Esophagus (tissue), 2 donors: Measurements from ENCODE around the gene ARHGAP22. TPM values are rescaled to one million over a fixed set of nuclear protein-coding genes. Genes with fewer than 3 reads are reported as not detected.

Source experiments
- polyA plus RNA-seq, 2 donors: library from polyadenylated mRNA; stranded (reverse); fragments of 200-250 nt; gene quantifications; one replicate each; pipeline ENCODE4 v1.2.3, GENCODE V29; 2013
- donor health status: healthy with polysubstance abuse.
- donor health status: Bipolar disorder and iron deficiency.

The ARHGAP22 gene
- polyA plus RNA-seq, 2 donors, result 1.2 to 1.6 TPM

Other genes with a start within 250 kb of the ARHGAP22 start
- gene WDFY4, start 79.8 kb upstream of the ARHGAP22 start, polyA plus RNA-seq, result under 1 TPM; 0.43 to 0.79 TPM